Vagina (tissue), 2 donors: ENCODE measurements around the gene FAM107B.

Experiments
- CTCF ChIP-seq, 3 experiments: fragments of 450-650 bp in 2 of 3; fragments of 200-600 bp in 1 of 3; sonication (generic) in 1 of 3; IDR thresholded peaks; one replicate each; pipeline ENCODE4 v1.5.1; 2017 to 2019; ENCODE audit warnings: antibody characterized with exemption in 3 of 3, mild to moderate bottlenecking in 2 of 3, moderate library complexity in 2 of 3
- POLR2A ChIP-seq, 2 donors: fragments of 450-650 bp; IDR thresholded peaks; one replicate each; pipeline ENCODE4 v1.6.1; 2017; ENCODE audit warnings: antibody characterized with exemption in 2 of 2, mild to moderate bottlenecking in 2 of 2, moderate library complexity in 2 of 2
- POLR2AphosphoS5 ChIP-seq, 2 donors: sonication (generic); formaldehyde crosslinking; IDR thresholded peaks; one replicate each; pipeline ENCODE4 v1.9.0; 2017; ENCODE audit warnings: antibody characterized with exemption in 2 of 2, mild to moderate bottlenecking in 2 of 2, low read depth in 1 of 2; ENCODE audit not compliant: insufficient read depth in 1 of 2

GRCh38 chr10:14751921-14752320, 22.8 kb downstream of the FAM107B start:
- TF ChIP-seq POLR2A (IDR thresholded peaks at IDR 0.05): no peak
- no peak for TF ChIP-seq CTCF (IDR thresholded peaks at IDR 0.05)
- peak in 1 of 2 donors; percentile 39 for TF ChIP-seq POLR2AphosphoS5 (IDR thresholded peaks at IDR 0.05; ENCODE audit: insufficient read depth in 1 of 2, low read depth in 1 of 2)
